ENCODE results near the gene CHST15. TPM values are rescaled to one million over a fixed set of nuclear protein-coding genes. Genes with fewer than 3 reads are reported as not detected.
A peak's percentile ranks its signal among the peaks of the same experiment; 100 is the strongest.
"Not testable (repeated sequence)": the region's sequence is repeated elsewhere in the genome, so short reads cannot be mapped to it uniquely, and the experiment has no call there.

The CHST15 gene
- total RNA-seq, 6 donors from 2014 or later: 16.1 to 54.5 (median 27.3) TPM

GRCh38 chr10:124036746-124037145 lies 56.7 kb downstream of the CHST15 start:
- H3K4me1 ChIP-seq: peaks cover 11 to 53% (median 32%) of the 10 kb centered on the region in 4 donors
- H3K27ac ChIP-seq: peak overlapping the region; percentile 56 to 77 (median 66)
- no peak for TF ChIP-seq POLR2A (IDR thresholded peaks at IDR 0.05)
- no peak for TF ChIP-seq EP300 (IDR thresholded peaks at IDR 0.05)
- TF ChIP-seq CTCF (IDR thresholded peaks at IDR 0.05): no peak
- no peak for TF ChIP-seq POLR2AphosphoS5 (IDR thresholded peaks at IDR 0.05)
- ATAC-seq (ENCODE audit: low FRiP score in 2 of 2) (no peak), DNase-seq (no peak)
- peaks cover 0 to 27% (median 6%) of the 10 kb centered on the region in 4 donors for H3K36me3 ChIP-seq
- no peaks in the 10 kb centered on the region for H3K27me3 ChIP-seq
- 90 to 95% methylated on average over 6 to 8 of the region's 8 CpGs for WGBS, 2 donors
- no peaks in the 10 kb centered on the region for H3K9me3 ChIP-seq
- H3K4me3 ChIP-seq: no peak overlapping the region

- peak; percentile 75 to 89 for DNase-seq
- Histone ChIP-seq H3K4me1 (peaks cover 11 to 53% (median 32%) of the 10 kb centered on the region in 4 donors), H3K9me3 (no peaks in the 10 kb centered on the region), H3K27ac (peak overlapping the region; percentile 56 to 77 (median 70)), H3K36me3 (peaks cover 0 to 24% (median 6%) of the 10 kb centered on the region in 4 donors), H3K4me3 (no peak overlapping the region), H3K27me3 (no peaks in the 10 kb centered on the region)
- peak in 1 of 4 donors; percentile 8 for TF ChIP-seq POLR2A (IDR thresholded peaks at IDR 0.05)
- peak; percentile 69 to 84 for TF ChIP-seq POLR2AphosphoS5 (IDR thresholded peaks at IDR 0.05)
- no peak for TF ChIP-seq EP300 (IDR thresholded peaks at IDR 0.05)
- no peak for TF ChIP-seq CTCF (IDR thresholded peaks at IDR 0.05)
- ATAC-seq (ENCODE audit: low FRiP score in 2 of 2): peak; percentile 63 to 86
- 61 to 64% methylated on average over 20 to 21 of the region's 21 CpGs for WGBS, 2 donors
Observed at GRCh38 chr10:124035928-124036558, 57.4 kb downstream of the CHST15 start.

GRCh38 chr10:124035306-124035927 lies 58.0 kb downstream of the CHST15 start:
- H3K36me3 ChIP-seq: peaks cover 0 to 27% (median 6%) of the 10 kb centered on the region in 4 donors
- no peak for DNase-seq
- no peaks in the 10 kb centered on the region for H3K9me3 ChIP-seq
- no peak for ATAC-seq (ENCODE audit: low FRiP score in 2 of 2)
- H3K4me1 ChIP-seq: peaks cover 11 to 53% (median 33%) of the 10 kb centered on the region in 4 donors
- no peak overlapping the region for H3K4me3 ChIP-seq
- H3K27me3 ChIP-seq: no peaks in the 10 kb centered on the region
- TF ChIP-seq EP300 (IDR thresholded peaks at IDR 0.05) (no peak), CTCF (IDR thresholded peaks at IDR 0.05) (no peak), POLR2A (IDR thresholded peaks at IDR 0.05) (no peak), POLR2AphosphoS5 (IDR thresholded peaks at IDR 0.05) (no peak)
- WGBS, 2 donors: 88 to 89% methylated on average over 5 to 6 of the region's 6 CpGs
- H3K27ac ChIP-seq: peak overlapping the region; percentile 52 to 77 (median 70)

GRCh38 chr10:124034576-124035305 lies 58.7 kb downstream of the CHST15 start:
- H3K4me3 ChIP-seq; H3K27me3 ChIP-seq; ATAC-seq (ENCODE audit: low FRiP score in 2 of 2); H3K9me3 ChIP-seq: not testable (repeated sequence)
- peak in 1 of 2 donors; percentile 71 for DNase-seq
- H3K36me3 ChIP-seq: peaks cover 0 to 28% (median 6%) of the 10 kb centered on the region in 4 donors
- 60 to 76% methylated on average over 1 to 5 of the region's 25 CpGs for WGBS, 2 donors
- peaks cover 14 to 54% (median 32%) of the 10 kb centered on the region in 4 donors for H3K4me1 ChIP-seq
- peak overlapping the region; percentile 52 to 77 (median 70) for H3K27ac ChIP-seq

GRCh38 chr10:124033887-124034218 lies 59.5 kb downstream of the CHST15 start:
- peaks cover 12 to 51% (median 26%) of the 10 kb centered on the region in 4 donors for H3K4me1 ChIP-seq
- peaks cover 0 to 28% (median 4%) of the 10 kb centered on the region in 4 donors for H3K36me3 ChIP-seq
- H3K27ac ChIP-seq: peak overlapping the region in 1 of 4 donors; percentile 74
- TF ChIP-seq POLR2AphosphoS5 (IDR thresholded peaks at IDR 0.05) (no peak), CTCF (IDR thresholded peaks at IDR 0.05) (no peak), POLR2A (IDR thresholded peaks at IDR 0.05) (no peak), EP300 (IDR thresholded peaks at IDR 0.05) (no peak)
- WGBS, 2 donors: 53 to 79% methylated on average over 5 to 8 of the region's 8 CpGs
- no peaks in the 10 kb centered on the region for H3K9me3 ChIP-seq
- DNase-seq (no peak), ATAC-seq (ENCODE audit: low FRiP score in 2 of 2) (no peak)
- H3K27me3 ChIP-seq: no peaks in the 10 kb centered on the region
- no peak overlapping the region for H3K4me3 ChIP-seq
